IMR-90 (cell line): ENCODE measurements around the gene WDFY2. TPM values are rescaled to one million over a fixed set of nuclear protein-coding genes. Genes with fewer than 3 reads are reported as not detected.

Experiments used
- ATAC-seq: fragments of 200-7000 bp; cut with Tn5 transposase; 2 replicates; pipeline ENCODE4 v1.9.1; 2020; ENCODE audit warnings: low read depth, mild to moderate bottlenecking, moderate library complexity
- BruUV-seq: library from RNA; stranded (reverse); fragments of 400-500 nt; replicated peaks from 2 replicates; lab custom pipeline; 2021; lab: Mats Ljungman, UMichigan
- CTCF ChIA-PET: fragments of 300-600 bp; formaldehyde crosslinking; extraction: SDS; loops from one replicate; lab custom pipeline; 2021; ENCODE audit warnings: antibody characterized with exemption; lab: Yijun Ruan, JAX
- POLR2A ChIA-PET: fragments of 300-600 bp; sonication (Branson Sonifier 250); formaldehyde crosslinking; loops from one replicate; lab custom pipeline; 2022; ENCODE audit warnings: antibody characterized with exemption; ENCODE audit not compliant: unreplicated experiment; lab: Charles Lee
- DNase-seq: peaks from one replicate; pipeline ENCODE4 v3.0.0; 2013
- H2AFZ ChIP-seq: replicated peaks from 2 replicates; pipeline ENCODE3; 2013; ENCODE audit warnings: low read length, mild to moderate bottlenecking; ENCODE audit not compliant: poor library complexity
- H2AK5ac ChIP-seq: 2 replicates; pipeline ENCODE4 v1.6.1; 2013; ENCODE audit warnings: low read depth, low read length, inconsistent platforms
- H2AK9ac ChIP-seq: replicated peaks from 2 replicates; pipeline ENCODE3; 2013; ENCODE audit warnings: mild to moderate bottlenecking, low read depth, low read length, moderate library complexity; ENCODE audit not compliant: poor library complexity
- H2BK120ac ChIP-seq: 2 replicates; pipeline ENCODE4 v1.6.1; 2013; ENCODE audit warnings: low read depth, low read length, inconsistent platforms
- H2BK15ac ChIP-seq: 3 replicates; pipeline ENCODE4 v1.6.1; 2013; ENCODE audit warnings: low read depth, low read length, inconsistent platforms
- H2BK20ac ChIP-seq: 2 replicates; pipeline ENCODE4 v1.6.1; 2013; ENCODE audit warnings: low read depth, mild to moderate bottlenecking, inconsistent platforms, low read length, moderate library complexity
- H2BK5ac ChIP-seq: 2 replicates; pipeline ENCODE4 v1.6.1; 2013; ENCODE audit warnings: mild to moderate bottlenecking, low read depth, low read length, inconsistent platforms; ENCODE audit not compliant: poor library complexity, severe bottlenecking
- H3K14ac ChIP-seq: replicated peaks from 2 replicates; pipeline ENCODE4 v1.6.1; 2013; ENCODE audit warnings: low read depth, low read length, inconsistent platforms
- H3K18ac ChIP-seq: 2 replicates; pipeline ENCODE4 v1.6.1; 2013; ENCODE audit warnings: low read depth, low read length, control low read depth
- H3K23ac ChIP-seq: 2 replicates; pipeline ENCODE4 v1.6.1; 2013; ENCODE audit warnings: low read depth, low read length, inconsistent platforms
- H3K27ac ChIP-seq: 2 replicates; pipeline ENCODE4 v1.5.1; 2013; ENCODE audit warnings: mild to moderate bottlenecking, control low read depth, low read length; ENCODE audit not compliant: insufficient read depth
- H3K27me3 ChIP-seq: 2 replicates; pipeline ENCODE4 v1.6.1; 2013; ENCODE audit warnings: low read length; ENCODE audit not compliant: control insufficient read depth, insufficient read depth
- H3K36me3 ChIP-seq: 2 replicates; pipeline ENCODE4 v1.6.1; 2013; ENCODE audit warnings: low read length, mixed read lengths; ENCODE audit not compliant: control insufficient read depth, insufficient read depth
- H3K4ac ChIP-seq: 2 replicates; pipeline ENCODE4 v1.6.1; 2013; ENCODE audit warnings: low read depth, low read length, inconsistent platforms
- H3K4me1 ChIP-seq: 2 replicates; pipeline ENCODE4 v1.6.1; 2013; ENCODE audit warnings: low read length, mixed read lengths; ENCODE audit not compliant: control insufficient read depth, insufficient read depth
- H3K4me2 ChIP-seq: 2 replicates; pipeline ENCODE4 v1.6.1; 2013; ENCODE audit warnings: low read depth, mild to moderate bottlenecking, control low read depth, low read length, moderate library complexity
- H3K4me3 ChIP-seq: 2 replicates; pipeline ENCODE4 v1.5.1; 2013; ENCODE audit warnings: low read depth, mild to moderate bottlenecking, control low read depth, low read length, moderate library complexity; ENCODE audit not compliant: insufficient read depth
- H3K56ac ChIP-seq: 2 replicates; pipeline ENCODE4 v1.6.1; 2013; ENCODE audit warnings: low read length, inconsistent platforms; ENCODE audit not compliant: insufficient read depth; ENCODE audit errors: extremely low read depth
- H3K79me1 ChIP-seq, 2 experiments: 2 replicates each; pipeline ENCODE4 v1.6.1; 2013; ENCODE audit warnings: low read length in 2 of 2, inconsistent platforms in 1 of 2, low read depth in 1 of 2
- H3K9ac ChIP-seq: 2 replicates; pipeline ENCODE4 v1.6.1; 2013; ENCODE audit warnings: low read depth, low read length, control low read depth
- H3K9me1 ChIP-seq: 2 replicates; pipeline ENCODE4 v1.6.1; 2013; ENCODE audit warnings: low read length, inconsistent platforms; ENCODE audit not compliant: insufficient read depth
- H3K9me3 ChIP-seq: 2 replicates; pipeline ENCODE4 v1.6.1; 2013; ENCODE audit warnings: low read length; ENCODE audit not compliant: control insufficient read depth, insufficient read depth
- H4K20me1 ChIP-seq: 2 replicates; pipeline ENCODE4 v1.6.1; 2013; ENCODE audit warnings: low read length, inconsistent platforms; ENCODE audit not compliant: insufficient read depth
- H4K5ac ChIP-seq: 2 replicates; pipeline ENCODE4 v1.6.1; 2013; ENCODE audit warnings: mild to moderate bottlenecking, low read depth, low read length, control low read depth
- H4K8ac ChIP-seq, 2 experiments: 2 replicates each; pipeline ENCODE4 v1.6.1; 2013; ENCODE audit warnings: low read depth in 2 of 2, low read length in 2 of 2, control low read depth in 1 of 2, inconsistent platforms in 1 of 2
- H4K91ac ChIP-seq: 2 replicates; pipeline ENCODE4 v1.6.1; 2013; ENCODE audit warnings: low read depth, low read length, inconsistent platforms; ENCODE audit not compliant: insufficient read depth
- BHLHE40 ChIP-seq: fragments of 150-350 bp; IDR thresholded peaks from 2 replicates; pipeline ENCODE4 v1.6.1; 2016; ENCODE audit warnings: mild to moderate bottlenecking, low read depth, low read length
- CEBPB ChIP-seq: IDR thresholded peaks from 2 replicates; pipeline ENCODE4 v1.6.1; 2012; ENCODE audit warnings: low read depth, low read length, improper control_type of control experiment
- CHD1 ChIP-seq: IDR thresholded peaks from 2 replicates; pipeline ENCODE4 v1.6.1; 2012; ENCODE audit warnings: low read depth, low read length, improper control_type of control experiment
- ELK1 ChIP-seq: fragments of 150-350 bp; IDR thresholded peaks from 2 replicates; pipeline ENCODE4 v1.6.1; 2016; ENCODE audit warnings: low read depth, mild to moderate bottlenecking, low read length, moderate library complexity, borderline replicate concordance
- FOS ChIP-seq: fragments of 150-350 bp; IDR thresholded peaks from 2 replicates; pipeline ENCODE4 v1.6.1; 2016; ENCODE audit warnings: low read depth, low read length
- MAFK ChIP-seq: IDR thresholded peaks from 2 replicates; pipeline ENCODE4 v1.6.1; 2012; ENCODE audit warnings: low read depth, low read length, improper control_type of control experiment
- MAZ ChIP-seq: IDR thresholded peaks from 2 replicates; pipeline ENCODE4 v1.6.1; 2012; ENCODE audit warnings: low read depth, mild to moderate bottlenecking, low read length, improper control_type of control experiment, moderate library complexity, borderline replicate concordance
- MXI1 ChIP-seq: IDR thresholded peaks from 2 replicates; pipeline ENCODE4 v1.6.1; 2012; ENCODE audit warnings: low read depth, mild to moderate bottlenecking, low read length, moderate library complexity, borderline replicate concordance
- NFE2L2 ChIP-seq: fragments of 150-350 bp; IDR thresholded peaks from 2 replicates; pipeline ENCODE4 v1.6.1; 2016; ENCODE audit warnings: low read depth, mild to moderate bottlenecking, low read length
- RAD21 ChIP-seq: IDR thresholded peaks from 2 replicates; pipeline ENCODE4 v1.6.1; 2012; ENCODE audit warnings: low read length, improper control_type of control experiment
- RCOR1 ChIP-seq: IDR thresholded peaks from 2 replicates; pipeline ENCODE4 v1.6.1; 2012; ENCODE audit warnings: mild to moderate bottlenecking, low read length, improper control_type of control experiment; ENCODE audit not compliant: insufficient replicate concordance
- WGBS, 2 experiments: methylation state at CpG; one replicate each; pipeline versions ENCODE4 v1.1.5 to v1.1.7; 2013; ENCODE audit warnings: missing lambda C conversion rate in 2 of 2; ENCODE audit not compliant: insufficient read length in 1 of 2; ENCODE audit errors: extremely low coverage in 2 of 2; 5-methylcytosine and 5-hydroxymethylcytosine counted together
- dilution Hi-C: fragments of 300-500 bp; cut with HindIII; formaldehyde crosslinking; loops from one replicate; pipeline ENCODE4 v1.14.3; 2018; ENCODE audit warnings: low sequenced_read_pairs; ENCODE audit not compliant: unreplicated experiment
- in situ Hi-C: fragments of 300-500 bp; cut with MboI; formaldehyde crosslinking; loops from 3 replicates; pipeline ENCODE4 v1.14.3; 2019; ENCODE audit warnings: low sequenced_read_pairs, inconsistent platforms, mixed read lengths
- intact Hi-C: fragments of 100-400 bp; cut with micrococcal nuclease; formaldehyde crosslinking; loops from 2 replicates; pipeline ENCODE4 v1.10.0; 2022
- polyA plus RNA-seq, 3 experiments: library from polyadenylated mRNA; depleted of rRNA; stranded (reverse); fragments of >200 nt; gene quantifications; 2 replicates each; pipeline ENCODE4 v1.2.3, GENCODE V29; 2012; ENCODE audit warnings: low replicate concordance in 1 of 3
- total RNA-seq: library from RNA; depleted of rRNA; stranded (reverse); fragments of >200 nt; gene quantifications from 2 replicates; pipeline ENCODE4 v1.2.3, GENCODE V29; 2012
- TF ChIP-seq, protein P1 (sequence below): fragments of 150-350 bp; IDR thresholded peaks from 2 replicates; pipeline ENCODE4 v1.6.1; 2017; ENCODE audit warnings: mild to moderate bottlenecking, antibody characterized with exemption, low read length, low read depth
- TF ChIP-seq, protein P2 (sequence below): conservative IDR thresholded peaks from 2 replicates; pipeline ENCODE4 v1.5.1; 2012; ENCODE audit warnings: mild to moderate bottlenecking, low read depth, low read length, improper control_type of control experiment

Gene WDFY2
- total and polyA plus RNA-seq, 2 of the 4 experiments (the other 2 are of a cell fraction) = 4.3 to 5.4 TPM

DNA sequence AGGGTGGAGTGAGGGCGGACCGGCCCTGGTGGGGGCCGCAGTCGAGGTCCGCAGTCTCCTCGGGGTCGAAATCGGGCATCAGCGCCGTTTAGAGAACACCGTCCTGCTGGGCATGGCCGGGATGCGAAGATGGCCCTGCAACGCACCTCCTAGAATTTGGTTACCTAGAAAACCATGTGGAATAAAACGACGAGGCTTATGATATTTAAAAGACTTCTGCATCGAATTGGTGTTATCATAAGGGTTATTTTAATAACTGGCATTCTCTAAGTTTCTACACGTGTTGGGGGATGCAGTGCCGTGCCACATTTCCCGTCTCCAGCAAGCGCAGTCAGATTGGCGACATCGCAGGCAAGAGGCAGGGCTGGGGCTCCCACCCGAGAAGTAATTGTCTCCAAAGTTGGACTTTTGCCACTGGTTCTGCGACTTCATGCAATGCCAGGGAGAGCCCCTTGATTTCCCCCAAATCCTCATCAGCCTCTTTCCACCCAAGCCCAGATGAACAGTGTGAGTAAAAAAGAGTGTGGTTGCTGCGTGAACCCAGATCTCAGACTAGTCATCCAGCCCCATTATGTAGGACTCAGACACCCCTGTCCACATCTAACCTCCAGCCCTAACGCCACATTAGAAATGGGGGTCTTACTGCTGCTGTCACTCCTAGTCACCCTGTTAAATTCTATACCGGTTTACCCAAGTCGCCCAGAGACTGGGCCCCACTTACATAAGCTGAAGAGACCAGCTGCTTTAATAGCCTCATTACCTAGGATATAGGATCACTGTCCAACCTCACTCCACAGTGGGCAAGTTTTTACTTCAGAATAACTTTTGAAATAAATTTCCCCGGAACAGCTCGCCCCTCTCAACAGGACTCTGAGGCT lies 220.3 kb downstream of the WDFY2 start:
- peak overlapping the region; percentile 72 for H3K4ac ChIP-seq
- peak overlapping the region; percentile 98 for H2AFZ ChIP-seq
- intact Hi-C loops (loop anchor here (5.0 to 10.0 kb wide), 2 partner anchors 352 to 580 kb away; partner anchors contain the start of genes FAM124A and INTS6), dilution Hi-C loops (no loop called here), in situ Hi-C loops (no loop called here)
- H2BK15ac ChIP-seq = no peak overlapping the region
- peak overlapping the region; percentile 66 for H4K91ac ChIP-seq
- H3K9me3 ChIP-seq = no peaks in the 10 kb centered on the region
- peak overlapping the region; percentile 45 for H3K4me2 ChIP-seq
- H3K9me1 ChIP-seq = peaks cover 4% of the 10 kb centered on the region; the same call in 1 of the 2 replicates
- peak overlapping the region; percentile 71; the same call in 1 of the 2 replicates for H2AK5ac ChIP-seq
- H3K27ac ChIP-seq = peak overlapping the region; percentile 1; the same call in 1 of the 2 replicates
- peak overlapping the region; percentile 24 for H4K5ac ChIP-seq
- H3K56ac ChIP-seq = no peak overlapping the region
- H4K8ac ChIP-seq = peak overlapping the region; percentile 73 to 92
- 12% methylated on average over 17 of the region's 31 CpGs; no CpG with 5 or more reads in 1 of the 2 experiments for WGBS, 2 experiments
- CTCF ChIA-PET = no interaction called here
- peak overlapping the region; percentile 84 for H3K4me3 ChIP-seq
- H2BK120ac ChIP-seq = peak overlapping the region; percentile 25; the same call in 1 of the 2 replicates
- POLR2A ChIA-PET = no interaction called here
- no peak overlapping the region for H2BK20ac ChIP-seq
- H3K4me1 ChIP-seq = peaks cover 4% of the 10 kb centered on the region
- no peaks in the 10 kb centered on the region for H4K20me1 ChIP-seq
- no peak for TF ChIP-seq NFE2L2
- TF ChIP-seq, protein P1, sequence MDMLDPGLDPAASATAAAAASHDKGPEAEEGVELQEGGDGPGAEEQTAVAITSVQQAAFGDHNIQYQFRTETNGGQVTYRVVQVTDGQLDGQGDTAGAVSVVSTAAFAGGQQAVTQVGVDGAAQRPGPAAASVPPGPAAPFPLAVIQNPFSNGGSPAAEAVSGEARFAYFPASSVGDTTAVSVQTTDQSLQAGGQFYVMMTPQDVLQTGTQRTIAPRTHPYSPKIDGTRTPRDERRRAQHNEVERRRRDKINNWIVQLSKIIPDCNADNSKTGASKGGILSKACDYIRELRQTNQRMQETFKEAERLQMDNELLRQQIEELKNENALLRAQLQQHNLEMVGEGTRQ = no peak
- TF ChIP-seq ELK1 = no peak
- TF ChIP-seq RCOR1 = no peak
- no peak for TF ChIP-seq RAD21
- TF ChIP-seq FOS = no peak
- TF ChIP-seq MAZ = no peak
- no peak for TF ChIP-seq CEBPB
- TF ChIP-seq CHD1 = no peak
- TF ChIP-seq MAFK = no peak
- TF ChIP-seq, protein P2, sequence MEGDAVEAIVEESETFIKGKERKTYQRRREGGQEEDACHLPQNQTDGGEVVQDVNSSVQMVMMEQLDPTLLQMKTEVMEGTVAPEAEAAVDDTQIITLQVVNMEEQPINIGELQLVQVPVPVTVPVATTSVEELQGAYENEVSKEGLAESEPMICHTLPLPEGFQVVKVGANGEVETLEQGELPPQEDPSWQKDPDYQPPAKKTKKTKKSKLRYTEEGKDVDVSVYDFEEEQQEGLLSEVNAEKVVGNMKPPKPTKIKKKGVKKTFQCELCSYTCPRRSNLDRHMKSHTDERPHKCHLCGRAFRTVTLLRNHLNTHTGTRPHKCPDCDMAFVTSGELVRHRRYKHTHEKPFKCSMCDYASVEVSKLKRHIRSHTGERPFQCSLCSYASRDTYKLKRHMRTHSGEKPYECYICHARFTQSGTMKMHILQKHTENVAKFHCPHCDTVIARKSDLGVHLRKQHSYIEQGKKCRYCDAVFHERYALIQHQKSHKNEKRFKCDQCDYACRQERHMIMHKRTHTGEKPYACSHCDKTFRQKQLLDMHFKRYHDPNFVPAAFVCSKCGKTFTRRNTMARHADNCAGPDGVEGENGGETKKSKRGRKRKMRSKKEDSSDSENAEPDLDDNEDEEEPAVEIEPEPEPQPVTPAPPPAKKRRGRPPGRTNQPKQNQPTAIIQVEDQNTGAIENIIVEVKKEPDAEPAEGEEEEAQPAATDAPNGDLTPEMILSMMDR = no peak
- no peak; the same call in 1 of the 2 replicates for TF ChIP-seq MXI1
- no peak for TF ChIP-seq BHLHE40
- no peak for ATAC-seq
- BruUV-seq = no TSS peak
- H2BK5ac ChIP-seq = no peak overlapping the region
- peak overlapping the region; percentile 61; the same call in 1 of the 2 replicates for H3K14ac ChIP-seq
- H3K23ac ChIP-seq = peak overlapping the region; percentile 87; the same call in 1 of the 2 replicates
- no peak for DNase-seq
- no peaks in the 10 kb centered on the region for H3K36me3 ChIP-seq
- H2AK9ac ChIP-seq = peak overlapping the region; percentile 76
- H3K9ac ChIP-seq = peak overlapping the region; percentile 3; the same call in 1 of the 2 replicates
- H3K79me1 ChIP-seq = peaks cover 0 to 9% of the 10 kb centered on the region in 2 experiments; a peak in 1 of 4 replicates
- no peaks in the 10 kb centered on the region for H3K27me3 ChIP-seq
- no peak overlapping the region; the same call in 1 of the 2 replicates for H3K18ac ChIP-seq
